OCI-LY3 (cell line): ENCODE measurements around the gene QKI.

Experiments
- H2AFZ ChIP-seq: fragments of 200-600, 300-600 bp; shearing (Covaris generic); 2 replicates; pipeline ENCODE4 v1.6.0; 2014; ENCODE audit warnings: antibody characterized with exemption, low read depth, low read length
- H3K27ac ChIP-seq: fragments of 200-600, 300-600 bp; sonication (generic); 2 replicates; pipeline ENCODE4 v1.5.1; 2014; ENCODE audit warnings: mild to moderate bottlenecking, low read length, moderate library complexity, mixed read lengths
- H3K27me3 ChIP-seq: fragments of 200-600, 300-600 bp; sonication (generic); 2 replicates; pipeline ENCODE4 v1.6.1; 2014; ENCODE audit warnings: low read depth, low read length, mixed read lengths
- H3K36me3 ChIP-seq: fragments of 200-600, 300-600 bp; sonication (generic); replicated peaks from 2 replicates; pipeline ENCODE3; 2014; ENCODE audit warnings: low read depth, low read length, mixed read lengths
- H3K4me1 ChIP-seq: fragments of 300-600, 200-600 bp; sonication (generic); 2 replicates; pipeline ENCODE4 v1.6.1; 2014; ENCODE audit warnings: low read length, mixed read lengths
- H3K4me2 ChIP-seq: fragments of 200-600, 300-600 bp; sonication (generic); 2 replicates; pipeline ENCODE4 v1.6.1; 2014; ENCODE audit warnings: low read length, mixed read lengths
- H3K4me3 ChIP-seq: fragments of 300-600, 200-600 bp; sonication (generic); 2 replicates; pipeline ENCODE4 v1.5.1; 2014; ENCODE audit warnings: antibody characterized with exemption, mild to moderate bottlenecking, low read length, moderate library complexity
- H3K79me2 ChIP-seq: fragments of 300-600, 200-600 bp; shearing (Covaris generic); 2 replicates; pipeline ENCODE4 v1.6.1; 2014; ENCODE audit warnings: mild to moderate bottlenecking, low read length, mixed read lengths
- H3K9ac ChIP-seq: fragments of 300-600, 200-600 bp; shearing (Covaris generic); 2 replicates; pipeline ENCODE4 v1.6.0; 2014; ENCODE audit warnings: mild to moderate bottlenecking, low read length, moderate library complexity
- H3K9me3 ChIP-seq: fragments of 200-600, 300-600 bp; shearing (Covaris generic); 2 replicates; pipeline ENCODE4 v1.6.1; 2014; ENCODE audit warnings: low read length, mixed read lengths; ENCODE audit not compliant: insufficient read depth
- H4K20me1 ChIP-seq: fragments of 200-600, 300-600 bp; sonication (generic); 2 replicates; pipeline ENCODE4 v1.6.1; 2016; ENCODE audit warnings: low read length, mixed read lengths; ENCODE audit not compliant: insufficient read depth
- CTCF ChIP-seq: fragments of 200-600, 300-600 bp; sonication (generic); IDR thresholded peaks from 2 replicates; pipeline ENCODE4 v1.5.1; 2014; ENCODE audit warnings: antibody characterized with exemption, low read length, low read depth
- EZH2phosphoT487 ChIP-seq: fragments of 200-600 bp; shearing (Covaris generic); IDR thresholded peaks from 2 replicates; pipeline ENCODE4 v1.6.1; 2018; ENCODE audit warnings: antibody characterized with exemption, mixed run types, low read depth

Gene QKI

GRCh38 chr6:163398815-163399214 lies 15.7 kb upstream of the QKI start:
- Histone ChIP-seq H3K9ac (no peak overlapping the region), H3K4me2 (no peak overlapping the region), H4K20me1 (no peaks in the 10 kb centered on the region), H3K27ac (no peak overlapping the region), H3K79me2 (no peaks in the 10 kb centered on the region), H3K9me3 (no peaks in the 10 kb centered on the region), H3K4me3 (no peak overlapping the region), H3K27me3 (no peaks in the 10 kb centered on the region), H2AFZ (no peak overlapping the region), H3K36me3 (no peaks in the 10 kb centered on the region), H3K4me1 (no peaks in the 10 kb centered on the region)
- TF ChIP-seq EZH2phosphoT487 (no peak), CTCF (no peak)

- Histone ChIP-seq H3K4me2 (no peak overlapping the region), H3K79me2 (no peaks in the 10 kb centered on the region), H3K4me1 (no peaks in the 10 kb centered on the region), H3K9me3 (no peaks in the 10 kb centered on the region), H3K27ac (no peak overlapping the region), H3K36me3 (no peaks in the 10 kb centered on the region), H4K20me1 (no peaks in the 10 kb centered on the region), H3K9ac (no peak overlapping the region), H3K4me3 (no peak overlapping the region), H2AFZ (no peak overlapping the region), H3K27me3 (no peaks in the 10 kb centered on the region)
- no peak for TF ChIP-seq CTCF
- TF ChIP-seq EZH2phosphoT487: no peak
Observed at GRCh38 chr6:163400509-163400908, 14.0 kb upstream of the QKI start.

GRCh38 chr6:163401039-163401885 lies 13.3 kb upstream of the QKI start:
- no peak for TF ChIP-seq CTCF
- no peak for TF ChIP-seq EZH2phosphoT487
- H3K4me3 ChIP-seq: no peak overlapping the region
- no peak overlapping the region for H2AFZ ChIP-seq
- H3K36me3 ChIP-seq: no peaks in the 10 kb centered on the region
- no peaks in the 10 kb centered on the region for H4K20me1 ChIP-seq
- H3K79me2 ChIP-seq: no peaks in the 10 kb centered on the region
- no peak overlapping the region for H3K27ac ChIP-seq
- H3K9me3 ChIP-seq: no peaks in the 10 kb centered on the region
- no peak overlapping the region for H3K4me2 ChIP-seq
- no peak overlapping the region for H3K9ac ChIP-seq
- no peaks in the 10 kb centered on the region for H3K4me1 ChIP-seq
- H3K27me3 ChIP-seq: no peaks in the 10 kb centered on the region

GRCh38 chr6:163402616-163403015 lies 11.9 kb upstream of the QKI start:
- Histone ChIP-seq H3K9me3 (no peaks in the 10 kb centered on the region), H3K9ac (no peak overlapping the region), H3K4me2 (no peak overlapping the region), H3K79me2 (no peaks in the 10 kb centered on the region), H3K4me3 (no peak overlapping the region), H2AFZ (no peak overlapping the region), H4K20me1 (no peaks in the 10 kb centered on the region), H3K4me1 (no peaks in the 10 kb centered on the region), H3K36me3 (no peaks in the 10 kb centered on the region), H3K27ac (no peak overlapping the region), H3K27me3 (no peaks in the 10 kb centered on the region)
- TF ChIP-seq CTCF: no peak
- TF ChIP-seq EZH2phosphoT487: no peak
